ENCODE measurements around the gene CHTF18.
"Not testable (repeated sequence)": the region's sequence is repeated elsewhere in the genome, so short reads cannot be mapped to it uniquely, and the experiment has no call there.

CHTF18 gene

GRCh38 chr16:803754-804080 lies 15.3 kb downstream of the CHTF18 start:
- in situ Hi-C loops (cut with MboI; ENCODE audit: low sequenced_read_pairs) = no loop called here

DNA sequence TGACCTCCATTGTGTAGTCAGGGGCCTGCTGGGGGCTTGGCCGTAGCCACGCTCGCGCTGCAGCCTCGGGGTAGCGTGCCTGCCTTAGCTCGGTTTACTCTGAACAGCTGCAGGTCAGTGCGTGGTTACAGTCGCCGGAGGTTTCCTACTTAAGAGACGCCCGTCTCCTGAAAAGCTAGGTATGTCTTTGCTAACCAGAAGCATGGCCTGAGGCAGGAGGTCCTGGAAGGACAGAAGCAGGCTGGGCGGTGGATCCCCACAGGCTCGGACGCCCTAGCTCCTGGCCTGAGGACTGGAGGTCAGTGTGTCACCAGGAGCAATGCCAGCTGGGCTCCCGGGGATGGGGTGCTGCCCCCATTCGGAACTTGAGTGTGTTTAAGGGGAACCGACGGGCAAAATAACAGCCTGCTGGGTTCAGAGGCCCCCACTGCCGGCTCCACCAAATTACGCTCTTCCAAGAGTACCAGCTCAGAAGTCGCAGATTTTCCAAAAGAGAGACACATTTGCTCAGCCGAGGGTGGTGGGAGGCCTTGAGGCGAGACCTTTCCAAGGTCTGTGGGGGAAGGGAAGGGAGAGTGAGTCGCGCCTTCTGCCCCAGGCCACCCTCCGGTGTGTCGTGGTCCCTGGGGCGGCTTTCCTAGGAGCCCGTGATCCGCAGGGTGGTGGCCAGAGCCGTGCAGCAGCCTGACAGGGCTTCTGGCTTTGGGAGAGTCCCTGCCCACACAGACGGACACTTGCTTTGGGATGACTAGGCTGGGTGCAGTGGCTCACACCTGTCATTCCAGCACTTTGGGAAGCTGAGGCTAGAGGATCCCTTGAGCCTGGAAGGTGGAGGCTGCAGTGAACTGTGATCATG lies 16.0 kb downstream of the CHTF18 start:
- in situ Hi-C loops (cut with MboI; ENCODE audit: low sequenced_read_pairs) = no loop called here

- in situ Hi-C loops (cut with MboI; ENCODE audit: low sequenced_read_pairs) = no loop called here
Observed at GRCh38 chr16:805474-805873, 17.1 kb downstream of the CHTF18 start.

DNA sequence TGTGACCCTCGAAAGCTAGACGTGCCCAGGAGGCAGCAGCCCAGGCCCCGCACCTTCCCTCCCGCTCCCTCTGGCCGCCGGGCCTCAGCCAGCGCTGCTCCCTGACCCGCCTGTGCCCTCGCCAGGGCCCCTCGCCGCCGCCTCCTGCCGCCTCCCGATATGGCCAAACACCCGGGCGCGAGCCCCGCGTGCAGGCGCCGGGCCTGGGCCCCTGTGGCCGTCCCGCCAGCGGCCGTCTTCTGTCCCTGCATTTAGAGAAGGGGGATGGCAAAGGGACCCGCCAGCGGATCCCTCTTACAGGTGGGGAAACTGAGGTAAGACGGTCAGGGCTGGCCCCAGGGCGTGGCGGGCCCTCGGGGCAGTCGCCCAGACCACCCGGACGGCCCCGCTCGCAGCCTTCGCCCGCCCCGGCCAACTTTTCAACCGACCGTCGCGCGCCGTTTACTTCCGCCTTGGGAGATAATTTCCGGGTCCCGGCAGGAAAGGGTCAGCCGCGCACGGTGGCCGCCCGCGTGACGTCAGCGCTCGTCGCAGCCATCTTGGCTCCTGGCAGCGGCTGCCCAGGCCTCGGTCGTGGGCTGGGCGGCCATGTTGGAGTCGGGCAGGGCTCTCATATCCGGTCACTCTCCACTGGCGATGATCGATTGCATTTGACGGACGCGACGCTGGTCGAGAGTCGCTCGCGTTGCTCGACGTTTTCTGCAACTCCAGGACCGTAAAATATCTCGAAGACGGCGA lies 19.1 kb downstream of the CHTF18 start:
- in situ Hi-C loops (cut with MboI; ENCODE audit: low sequenced_read_pairs) = no loop called here

GRCh38 chr16:808085-808386 lies 19.6 kb downstream of the CHTF18 start:
- in situ Hi-C loops (cut with MboI; ENCODE audit: low sequenced_read_pairs) = no loop called here

GRCh38 chr16:813204-813915 lies 24.9 kb downstream of the CHTF18 start:
- in situ Hi-C loops (cut with MboI; ENCODE audit: low sequenced_read_pairs) = no loop called here

GRCh38 chr16:813916-814412 lies 25.5 kb downstream of the CHTF18 start:
- in situ Hi-C loops (cut with MboI; ENCODE audit: low sequenced_read_pairs) = no loop called here

DNA sequence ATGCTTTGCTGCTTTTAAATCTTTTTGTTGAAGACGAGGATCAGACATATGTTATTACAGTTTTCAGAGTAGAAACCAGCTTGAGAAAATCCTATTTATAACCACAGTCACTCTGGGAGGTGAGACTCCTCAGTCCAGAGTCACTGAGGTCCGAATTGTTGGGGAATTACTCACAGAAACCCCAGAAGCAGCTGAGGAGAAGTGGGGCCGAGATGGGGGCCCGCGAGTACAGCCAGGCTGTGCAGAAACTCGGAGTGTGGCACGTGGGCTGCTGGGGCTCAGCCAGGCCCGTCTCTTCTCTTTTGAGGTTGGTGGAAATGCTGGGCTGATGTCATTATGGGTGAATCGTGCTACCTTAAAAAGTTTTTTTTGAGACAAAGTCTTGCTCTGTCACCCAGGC lies 26.6 kb downstream of the CHTF18 start:
- in situ Hi-C loops (cut with MboI; ENCODE audit: low sequenced_read_pairs) = no loop called here

GRCh38 chr16:815861-816260 lies 27.4 kb downstream of the CHTF18 start:
- in situ Hi-C loops (cut with MboI; ENCODE audit: low sequenced_read_pairs) = no loop called here

DNA sequence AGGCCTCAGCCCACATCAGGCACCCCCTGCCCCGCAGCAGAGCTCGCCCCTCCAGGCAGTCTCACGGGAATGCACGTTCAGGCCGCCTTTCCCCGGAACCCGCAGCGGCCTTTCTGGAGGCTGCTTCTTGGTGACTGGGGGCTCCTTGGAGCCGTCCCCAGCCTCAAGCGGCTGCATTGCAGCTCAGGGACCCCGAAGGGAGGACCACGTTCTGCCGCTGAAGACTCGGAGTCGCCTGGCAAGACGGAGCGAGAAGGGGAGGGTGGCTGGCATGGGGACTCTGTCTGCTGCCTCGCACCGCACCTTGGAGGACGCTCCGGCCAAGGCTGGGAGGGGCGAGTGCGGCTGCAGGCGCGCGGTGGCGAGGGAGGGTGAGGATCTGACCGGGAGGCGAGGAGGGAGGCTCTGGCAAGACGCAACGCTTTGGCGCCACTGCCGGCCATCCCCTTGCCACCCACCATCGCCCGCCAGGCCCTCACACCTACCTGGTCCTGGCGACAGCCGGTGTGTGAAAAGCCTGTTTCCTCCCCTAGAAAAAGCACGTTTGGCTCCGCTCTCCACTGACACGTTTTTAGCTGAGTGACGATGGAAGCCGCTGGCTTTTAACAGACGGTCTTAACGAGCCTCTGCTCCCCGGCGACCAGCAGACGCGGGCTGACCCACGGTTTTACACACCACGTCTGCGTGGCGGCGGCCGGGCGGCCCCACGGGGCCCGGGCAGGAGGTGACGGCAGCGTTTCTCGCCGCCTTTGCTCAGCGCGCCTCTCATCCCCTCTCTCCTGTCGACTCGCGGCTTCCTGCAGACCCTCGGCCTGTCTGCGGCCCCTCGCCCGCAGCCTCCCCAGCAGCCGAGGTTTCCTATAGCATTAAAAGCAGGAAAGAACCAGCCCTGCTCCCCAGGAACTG lies 28.8 kb downstream of the CHTF18 start:
- in situ Hi-C loops (cut with MboI; ENCODE audit: low sequenced_read_pairs) = no loop called here

DNA sequence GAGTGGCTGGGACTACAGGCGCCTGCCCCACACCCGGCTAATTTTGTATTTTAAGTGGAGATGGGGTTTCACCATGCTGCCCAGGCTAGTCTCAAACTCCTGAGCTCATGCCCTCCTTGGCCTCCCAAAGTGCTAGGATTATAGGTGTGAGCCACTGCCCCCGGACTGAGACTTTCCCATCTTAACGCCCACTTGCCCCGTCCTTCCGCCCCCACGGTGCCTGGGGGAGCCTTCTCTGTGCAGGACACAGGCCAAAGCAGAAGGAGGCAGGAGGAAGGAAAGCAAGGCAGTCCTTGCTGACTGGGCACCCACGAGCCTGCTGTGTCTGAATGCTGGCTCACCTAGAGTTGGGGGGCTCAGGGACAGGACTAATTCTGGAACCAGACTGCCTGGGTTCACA lies 29.7 kb downstream of the CHTF18 start:
- in situ Hi-C loops (cut with MboI; ENCODE audit: low sequenced_read_pairs) = no loop called here

GRCh38 chr16:818592-818991 lies 30.2 kb downstream of the CHTF18 start:
- in situ Hi-C loops (cut with MboI; ENCODE audit: low sequenced_read_pairs) = no loop called here

- in situ Hi-C loops (cut with MboI; ENCODE audit: low sequenced_read_pairs) = no loop called here
Observed at GRCh38 chr16:819336-820043, 31.1 kb downstream of the CHTF18 start.

DNA sequence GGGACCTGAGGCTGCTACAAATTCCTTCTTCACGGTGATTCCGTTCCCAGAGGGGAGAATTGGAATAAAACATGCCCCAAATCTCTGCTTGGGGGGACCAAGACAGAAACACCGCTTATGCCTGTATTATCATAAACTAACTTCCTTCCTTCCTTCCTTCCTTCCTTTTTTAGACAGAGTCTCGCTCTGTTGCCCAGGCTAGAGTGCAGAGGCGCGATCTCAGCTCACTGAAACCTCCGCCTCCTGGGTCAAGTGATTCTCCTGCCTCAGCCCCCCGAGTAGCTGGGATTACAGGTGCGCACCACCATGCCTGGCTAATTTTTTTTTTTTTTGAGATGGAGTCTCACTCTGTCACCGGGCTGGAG lies 31.6 kb downstream of the CHTF18 start:
- in situ Hi-C loops (cut with MboI; ENCODE audit: low sequenced_read_pairs) = not testable (repeated sequence)

DNA sequence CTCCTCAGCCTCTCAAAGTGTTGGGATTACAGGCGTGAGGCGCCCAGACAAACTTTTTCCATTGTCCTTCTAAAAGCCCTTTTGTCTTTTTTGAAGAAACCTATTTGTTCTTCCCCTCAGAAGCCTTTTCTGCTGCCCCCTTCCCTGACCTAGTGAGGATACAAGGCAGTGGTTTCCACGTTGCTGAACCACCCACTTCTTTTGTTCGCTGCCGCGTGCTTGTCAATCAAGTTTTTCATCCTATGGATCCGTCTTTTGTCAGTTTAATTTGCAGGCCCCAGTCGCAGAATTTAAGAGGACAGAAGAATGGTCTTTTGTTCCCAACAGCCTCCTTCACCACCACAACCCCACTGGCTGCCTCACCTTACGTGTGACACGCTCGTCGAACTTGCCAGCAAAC lies 32.3 kb downstream of the CHTF18 start:
- in situ Hi-C loops (cut with MboI; ENCODE audit: low sequenced_read_pairs) = no loop called here

GRCh38 chr16:821751-822150 lies 33.3 kb downstream of the CHTF18 start:
- in situ Hi-C loops (cut with MboI; ENCODE audit: low sequenced_read_pairs) = no loop called here

DNA sequence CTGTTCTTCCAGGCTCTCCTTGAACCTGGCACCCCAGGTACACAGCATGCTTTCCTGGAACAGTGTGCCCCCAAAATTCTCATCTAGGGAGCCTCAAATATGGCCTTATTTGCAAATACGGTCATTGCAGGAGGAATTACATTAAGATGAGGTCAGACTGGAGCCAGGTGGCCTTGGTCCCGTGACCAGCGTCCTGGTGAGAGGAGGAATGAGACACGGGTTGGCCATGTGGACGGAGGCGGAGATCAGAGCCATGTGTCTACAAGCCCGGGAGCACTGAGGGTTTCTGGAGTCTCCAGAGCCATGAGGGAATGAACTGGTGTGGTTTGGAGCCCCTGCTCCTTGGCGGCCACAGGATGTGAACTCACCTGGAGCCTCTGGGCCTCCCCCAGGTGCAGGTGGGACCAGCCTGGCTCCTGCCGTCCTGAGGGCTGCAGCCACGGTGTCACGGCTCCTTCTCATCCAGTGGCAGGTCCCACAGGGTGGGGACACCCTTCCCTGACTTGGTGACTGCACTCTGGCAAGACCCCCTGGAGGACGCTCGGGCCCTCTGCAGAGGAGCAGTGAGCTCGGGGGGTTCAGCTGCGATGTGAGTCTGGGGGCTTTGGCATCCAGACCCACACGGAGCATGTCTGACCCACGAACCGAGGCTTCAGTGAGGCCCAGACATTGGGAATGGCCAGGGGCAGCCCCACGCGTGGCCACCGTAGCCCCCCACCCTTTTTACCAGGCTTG lies 33.9 kb downstream of the CHTF18 start:
- in situ Hi-C loops (cut with MboI; ENCODE audit: low sequenced_read_pairs) = no loop called here

DNA sequence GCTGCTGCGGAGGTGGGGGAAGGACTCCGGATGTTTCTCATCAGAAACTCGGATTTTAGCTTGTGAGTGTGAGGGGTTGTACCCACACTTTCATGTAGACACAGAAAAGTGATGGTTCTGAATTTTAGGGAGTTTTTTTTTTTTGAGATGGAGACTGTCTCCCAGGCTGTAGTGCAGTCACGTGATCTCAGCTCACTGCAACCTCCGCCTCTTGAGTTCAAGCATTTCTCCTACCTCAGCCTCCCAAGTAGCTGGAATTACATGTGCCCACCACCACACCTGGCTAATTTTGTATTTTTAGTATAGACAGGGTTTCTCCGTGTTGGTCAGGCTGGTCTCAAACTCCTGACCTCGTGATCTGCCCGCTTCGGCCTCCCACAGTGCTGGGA lies 34.5 kb downstream of the CHTF18 start:
- in situ Hi-C loops (cut with MboI; ENCODE audit: low sequenced_read_pairs) = no loop called here

GRCh38 chr16:824194-824593 lies 35.8 kb downstream of the CHTF18 start:
- in situ Hi-C loops (cut with MboI; ENCODE audit: low sequenced_read_pairs) = no loop called here

GRCh38 chr16:824601-825000 lies 36.2 kb downstream of the CHTF18 start:
- in situ Hi-C loops (cut with MboI; ENCODE audit: low sequenced_read_pairs) = no loop called here

All from hTERT RPE-1 (cell line).